NB4 (cell line): Measurements from ENCODE around the gene TPRA1.

Source experiments
- MYC ChIP-seq: IDR thresholded peaks from 2 replicates; pipeline ENCODE4 v1.6.1; 2011; ENCODE audit warnings: low read depth, low read length
- POLR2A ChIP-seq: IDR thresholded peaks from 2 replicates; pipeline ENCODE4 v1.6.1; 2011; ENCODE audit warnings: mild to moderate bottlenecking; ENCODE audit not compliant: insufficient read length; ENCODE audit errors: extremely low read depth
- TF ChIP-seq, protein P1 (sequence below): IDR thresholded peaks from one replicate; pipeline ENCODE4 v1.5.1; 2012; ENCODE audit warnings: low read depth, low read length

DNA sequence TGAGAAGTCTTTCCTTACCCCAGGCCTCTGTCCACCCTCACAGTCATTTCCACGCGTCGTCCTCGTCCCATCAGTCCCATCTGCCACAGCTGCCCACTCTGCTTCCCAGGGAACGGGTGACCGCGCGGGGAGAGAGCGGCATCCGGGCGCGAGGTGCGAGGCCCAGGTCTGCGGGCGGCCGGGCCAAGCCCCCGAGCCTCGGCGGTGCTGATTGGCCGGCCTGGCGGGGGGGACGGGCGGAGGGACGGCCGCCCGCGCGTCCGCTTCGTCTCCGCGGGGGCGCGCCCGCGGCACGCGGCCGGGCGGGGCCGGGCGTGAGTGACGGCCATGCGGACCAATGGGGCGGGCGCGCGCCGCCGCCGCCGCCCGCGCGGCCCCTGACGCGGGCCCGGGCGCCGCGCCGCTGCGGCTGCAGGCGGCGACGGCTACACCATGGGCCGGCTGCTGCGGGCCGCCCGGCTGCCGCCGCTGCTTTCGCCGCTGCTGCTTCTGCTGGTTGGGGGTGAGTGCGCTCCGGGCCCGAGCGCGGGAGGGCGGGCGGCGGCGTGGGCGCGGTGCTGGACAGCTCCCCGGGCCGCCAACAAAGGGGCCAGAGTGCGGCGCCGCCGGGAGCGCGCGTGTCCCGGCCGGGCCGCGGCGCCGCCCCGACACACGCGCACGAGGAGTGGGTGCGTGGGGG lies 38.4 kb upstream of the TPRA1 start, which contains the start of gene PODXL2:
- TF ChIP-seq MYC (no peak), POLR2A (no peak)
- TF ChIP-seq, protein P1, sequence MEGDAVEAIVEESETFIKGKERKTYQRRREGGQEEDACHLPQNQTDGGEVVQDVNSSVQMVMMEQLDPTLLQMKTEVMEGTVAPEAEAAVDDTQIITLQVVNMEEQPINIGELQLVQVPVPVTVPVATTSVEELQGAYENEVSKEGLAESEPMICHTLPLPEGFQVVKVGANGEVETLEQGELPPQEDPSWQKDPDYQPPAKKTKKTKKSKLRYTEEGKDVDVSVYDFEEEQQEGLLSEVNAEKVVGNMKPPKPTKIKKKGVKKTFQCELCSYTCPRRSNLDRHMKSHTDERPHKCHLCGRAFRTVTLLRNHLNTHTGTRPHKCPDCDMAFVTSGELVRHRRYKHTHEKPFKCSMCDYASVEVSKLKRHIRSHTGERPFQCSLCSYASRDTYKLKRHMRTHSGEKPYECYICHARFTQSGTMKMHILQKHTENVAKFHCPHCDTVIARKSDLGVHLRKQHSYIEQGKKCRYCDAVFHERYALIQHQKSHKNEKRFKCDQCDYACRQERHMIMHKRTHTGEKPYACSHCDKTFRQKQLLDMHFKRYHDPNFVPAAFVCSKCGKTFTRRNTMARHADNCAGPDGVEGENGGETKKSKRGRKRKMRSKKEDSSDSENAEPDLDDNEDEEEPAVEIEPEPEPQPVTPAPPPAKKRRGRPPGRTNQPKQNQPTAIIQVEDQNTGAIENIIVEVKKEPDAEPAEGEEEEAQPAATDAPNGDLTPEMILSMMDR, result no peak
